Stomach (tissue), 9 donors: ENCODE measurements around the gene USP19. TPM values are rescaled to one million over a fixed set of nuclear protein-coding genes. Genes with fewer than 3 reads are reported as not detected.

ENCODE experiments used
- DNase-seq, 2 donors: peaks; one replicate each; pipeline versions ENCODE4 v3.0.0 to v3.0.0-alpha.2; 2013 to 2019
- H3K27ac ChIP-seq, 5 donors: fragments of 200-600 bp in 4 of 5; sonication (generic) in 4 of 5; one replicate each; pipeline ENCODE4 v1.5.1; 2013 to 2019; ENCODE audit warnings: mild to moderate bottlenecking in 1 of 5, moderate library complexity in 1 of 5
- H3K27me3 ChIP-seq, 3 donors: fragments of 200-600 bp; sonication (generic); one replicate each; pipeline ENCODE4 v1.5.1; 2017 to 2019; ENCODE audit warnings: mixed run types in 1 of 3
- H3K36me3 ChIP-seq, 4 donors: fragments of 200-600 bp; sonication (generic); 1 replicate in 3 of 4; 2 replicates in 1 of 4; pipeline ENCODE4 v1.5.1; 2016 to 2019
- H3K4me1 ChIP-seq, 4 donors: fragments of 200-600 bp; sonication (generic); one replicate each; pipeline ENCODE4 v1.5.1; 2016 to 2019
- H3K4me3 ChIP-seq, 4 donors: fragments of 200-600 bp; sonication (generic) in 3 of 4; one replicate each; pipeline ENCODE4 v1.5.1; 2016 to 2019; ENCODE audit warnings: mild to moderate bottlenecking in 1 of 4
- H3K9me3 ChIP-seq, 4 donors: fragments of 200-600 bp; sonication (generic); one replicate each; pipeline ENCODE4 v1.5.1; 2016 to 2019
- CTCF ChIP-seq, 7 experiments: fragments of 450-650 bp in 4 of 7; fragments of 200-600 bp in 3 of 7; sonication (generic) in 3 of 7; IDR thresholded peaks; one replicate each; pipeline ENCODE4 v1.5.1; 2016 to 2019; ENCODE audit warnings: antibody characterized with exemption in 7 of 7, control low read depth in 2 of 7, mild to moderate bottlenecking in 1 of 7
- EP300 ChIP-seq: sonication (generic); formaldehyde crosslinking; IDR thresholded peaks from one replicate; pipeline ENCODE4 v1.6.1; 2017; ENCODE audit warnings: antibody characterized with exemption
- POLR2A ChIP-seq, 4 donors: fragments of 450-650 bp; IDR thresholded peaks; one replicate each; pipeline ENCODE4 v1.6.1; 2016; ENCODE audit warnings: antibody characterized with exemption in 4 of 4, control low read depth in 2 of 4, mild to moderate bottlenecking in 1 of 4, moderate library complexity in 1 of 4
- POLR2AphosphoS5 ChIP-seq, 3 donors: sonication (generic); formaldehyde crosslinking; IDR thresholded peaks; one replicate each; pipeline ENCODE4 v1.6.1; 2016; ENCODE audit warnings: antibody characterized with exemption in 3 of 3
- WGBS, 5 donors: extraction: QIAGEN DNeasy Blood & Tissue Kit in 3 of 5; methylation state at CpG; one replicate each; pipeline versions ENCODE4 v1.1.5 to v1.1.7; 2013 to 2018; 5-methylcytosine and 5-hydroxymethylcytosine counted together
- intact Hi-C: fragments of 100-400 bp; cut with DNase I; formaldehyde crosslinking; loops from one replicate; pipeline ENCODE4 v1.15.1; 2023; ENCODE audit warnings: low total_unique reads
- polyA plus RNA-seq, 3 donors: library from polyadenylated mRNA; stranded (reverse); fragments of 200-250 nt; gene quantifications; one replicate each; pipeline ENCODE4 v1.2.3, GENCODE V29; 2013
- total RNA-seq, 5 donors: library from RNA; depleted of rRNA; stranded (reverse); fragments of >200 nt; gene quantifications; one replicate each; pipeline versions ENCODE4 v1.1.0 to v1.2.3, GENCODE V29; 2014 to 2016
- donor health status: healthy with polysubstance abuse.
- donor health status: Bipolar disorder and iron deficiency.
- donor health status: healthy.

The USP19 gene
- total and polyA plus RNA-seq, 8 donors = 15.6 to 77.2 (median 30.5) TPM

GRCh38 chr3:49119439-49119838, 1.2 kb downstream of the USP19 start:
- WGBS, 5 donors = 17 to 43% (median 36%) methylated on average over 3 of the region's 3 CpGs
- peak overlapping the region; percentile 87 to 98 (median 96) for H3K27ac ChIP-seq
- no peak for TF ChIP-seq POLR2A (IDR thresholded peaks at IDR 0.05)
- no peak for TF ChIP-seq EP300
- TF ChIP-seq CTCF (IDR thresholded peaks at IDR 0.05) = no peak
- no peak for TF ChIP-seq POLR2AphosphoS5 (IDR thresholded peaks at IDR 0.05)
- H3K9me3 ChIP-seq = no peaks in the 10 kb centered on the region
- intact Hi-C loops = no loop called here
- H3K4me3 ChIP-seq = peak overlapping the region; percentile 62 to 100 (median 98)
- H3K4me1 ChIP-seq = peaks cover 18 to 31% (median 27%) of the 10 kb centered on the region in 4 donors
- peaks cover 76 to 82% (median 80%) of the 10 kb centered on the region in 4 donors for H3K36me3 ChIP-seq
- no peaks in the 10 kb centered on the region for H3K27me3 ChIP-seq
- DNase-seq = no peak

- H3K4me1 ChIP-seq = peaks cover 18 to 31% (median 27%) of the 10 kb centered on the region in 4 donors
- intact Hi-C loops = no loop called here
- no peaks in the 10 kb centered on the region for H3K9me3 ChIP-seq
- DNase-seq = no peak
- no peaks in the 10 kb centered on the region for H3K27me3 ChIP-seq
- WGBS, 5 donors = 18 to 55% (median 31%) methylated on average over 10 of the region's 10 CpGs
- TF ChIP-seq POLR2AphosphoS5 (IDR thresholded peaks at IDR 0.05) (no peak), POLR2A (IDR thresholded peaks at IDR 0.05) (no peak), EP300 (no peak)
- peak overlapping the region in 1 of 4 donors; percentile 100 for H3K4me3 ChIP-seq
- peaks cover 76 to 82% (median 80%) of the 10 kb centered on the region in 4 donors for H3K36me3 ChIP-seq
- H3K27ac ChIP-seq = peak overlapping the region in 4 of 5 donors; percentile 87 to 98 (median 96)
Observed at GRCh38 chr3:49119036-49119435, 1.6 kb downstream of the USP19 start.

GRCh38 chr3:49112262-49112661, 8.4 kb downstream of the USP19 start:
- no peak overlapping the region for H3K4me3 ChIP-seq
- no peak overlapping the region for H3K27ac ChIP-seq
- no peak for DNase-seq
- no peaks in the 10 kb centered on the region for H3K9me3 ChIP-seq
- intact Hi-C loops = no loop called here
- WGBS, 5 donors = 81 to 89% (median 85%) methylated on average over 13 to 14 of the region's 14 CpGs
- peaks cover 87 to 100% (median 100%) of the 10 kb centered on the region in 4 donors for H3K36me3 ChIP-seq
- no peaks in the 10 kb centered on the region for H3K4me1 ChIP-seq
- TF ChIP-seq POLR2A (IDR thresholded peaks at IDR 0.05) (no peak), POLR2AphosphoS5 (IDR thresholded peaks at IDR 0.05) (no peak), CTCF (IDR thresholded peaks at IDR 0.05) (no peak), EP300 (no peak)
- H3K27me3 ChIP-seq = no peaks in the 10 kb centered on the region

GRCh38 chr3:49111347-49111746, 9.3 kb downstream of the USP19 start:
- no peak for TF ChIP-seq CTCF (IDR thresholded peaks at IDR 0.05)
- TF ChIP-seq EP300 = no peak
- no peak for TF ChIP-seq POLR2AphosphoS5 (IDR thresholded peaks at IDR 0.05)
- no peak for TF ChIP-seq POLR2A (IDR thresholded peaks at IDR 0.05)
- 44 to 87% (median 77%) methylated on average over 3 to 6 of the region's 6 CpGs for WGBS, 5 donors
- Histone ChIP-seq H3K4me3 (no peak overlapping the region), H3K9me3 (no peaks in the 10 kb centered on the region), H3K36me3 (peaks cover 78 to 100% (median 97%) of the 10 kb centered on the region in 4 donors), H3K27ac (no peak overlapping the region), H3K4me1 (peaks cover 0 to 1% (median 0%) of the 10 kb centered on the region in 4 donors), H3K27me3 (no peaks in the 10 kb centered on the region)
- no peak for DNase-seq
- intact Hi-C loops = no loop called here

- H3K9me3 ChIP-seq = no peaks in the 10 kb centered on the region
- no peak overlapping the region for H3K4me3 ChIP-seq
- peaks cover 72 to 98% (median 92%) of the 10 kb centered on the region in 4 donors for H3K36me3 ChIP-seq
- intact Hi-C loops = no loop called here
- DNase-seq = no peak
- no peak for TF ChIP-seq CTCF (IDR thresholded peaks at IDR 0.05)
- TF ChIP-seq POLR2AphosphoS5 (IDR thresholded peaks at IDR 0.05) = no peak
- TF ChIP-seq POLR2A (IDR thresholded peaks at IDR 0.05) = no peak
- no peak for TF ChIP-seq EP300
- H3K4me1 ChIP-seq = peaks cover 0 to 7% (median 4%) of the 10 kb centered on the region in 4 donors
- no peak overlapping the region for H3K27ac ChIP-seq
- no peaks in the 10 kb centered on the region for H3K27me3 ChIP-seq
- 79 to 85% (median 80%) methylated on average over 9 to 13 of the region's 13 CpGs for WGBS, 5 donors
Observed at GRCh38 chr3:49110780-49111179, 9.8 kb downstream of the USP19 start.
